ENCODE measurements around the gene ZNF385D.

ZNF385D gene

DNA sequence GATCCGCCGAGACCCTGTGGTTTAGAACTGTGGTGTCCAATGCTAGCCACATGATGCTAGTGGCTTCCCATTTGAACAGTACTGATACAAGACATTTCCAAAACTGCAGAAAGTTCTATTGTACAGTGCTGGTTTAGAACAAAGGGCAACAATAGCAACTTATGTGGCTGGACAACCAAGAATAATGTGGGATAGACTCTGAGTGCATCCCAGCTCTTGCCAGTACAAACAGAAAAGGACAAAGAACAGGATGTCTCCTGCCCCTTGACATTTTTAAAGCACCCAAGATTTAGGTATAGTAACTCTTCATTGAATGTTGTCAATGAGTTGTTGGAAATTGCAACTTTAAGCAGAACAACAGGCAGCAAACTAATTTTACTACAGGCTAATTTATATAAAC is 107.3 kb downstream of the ZNF385D start:
- TF ChIP-seq, protein P1, sequence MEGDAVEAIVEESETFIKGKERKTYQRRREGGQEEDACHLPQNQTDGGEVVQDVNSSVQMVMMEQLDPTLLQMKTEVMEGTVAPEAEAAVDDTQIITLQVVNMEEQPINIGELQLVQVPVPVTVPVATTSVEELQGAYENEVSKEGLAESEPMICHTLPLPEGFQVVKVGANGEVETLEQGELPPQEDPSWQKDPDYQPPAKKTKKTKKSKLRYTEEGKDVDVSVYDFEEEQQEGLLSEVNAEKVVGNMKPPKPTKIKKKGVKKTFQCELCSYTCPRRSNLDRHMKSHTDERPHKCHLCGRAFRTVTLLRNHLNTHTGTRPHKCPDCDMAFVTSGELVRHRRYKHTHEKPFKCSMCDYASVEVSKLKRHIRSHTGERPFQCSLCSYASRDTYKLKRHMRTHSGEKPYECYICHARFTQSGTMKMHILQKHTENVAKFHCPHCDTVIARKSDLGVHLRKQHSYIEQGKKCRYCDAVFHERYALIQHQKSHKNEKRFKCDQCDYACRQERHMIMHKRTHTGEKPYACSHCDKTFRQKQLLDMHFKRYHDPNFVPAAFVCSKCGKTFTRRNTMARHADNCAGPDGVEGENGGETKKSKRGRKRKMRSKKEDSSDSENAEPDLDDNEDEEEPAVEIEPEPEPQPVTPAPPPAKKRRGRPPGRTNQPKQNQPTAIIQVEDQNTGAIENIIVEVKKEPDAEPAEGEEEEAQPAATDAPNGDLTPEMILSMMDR (IDR thresholded peaks at IDR 0.05; ENCODE audit: low read depth, low read length): no peak
- no peak overlapping the region for H3K4me3 ChIP-seq (ENCODE audit: low read depth, low read length)

DNA sequence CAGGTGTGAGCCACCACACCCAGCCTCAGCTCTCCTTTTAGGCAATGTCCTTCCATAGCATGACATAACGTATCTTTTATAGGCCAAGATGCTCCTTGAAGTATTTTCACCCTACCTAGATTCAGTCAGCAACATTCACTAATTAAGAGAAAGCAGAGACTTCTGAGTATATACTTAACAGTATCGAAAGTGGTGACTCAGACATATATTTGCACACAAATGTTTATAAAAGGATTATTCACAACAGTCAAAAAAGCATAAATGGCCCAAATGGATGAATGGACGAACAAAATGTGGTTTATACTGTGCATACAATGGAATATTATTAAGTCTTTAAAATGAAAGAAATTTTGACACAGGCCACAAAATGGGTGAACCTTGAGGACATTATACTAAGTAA is 108.6 kb downstream of the ZNF385D start:
- H3K4me3 ChIP-seq (ENCODE audit: low read depth, low read length): no peak overlapping the region
- TF ChIP-seq, protein P1 (IDR thresholded peaks at IDR 0.05; ENCODE audit: low read depth, low read length): no peak

DNA sequence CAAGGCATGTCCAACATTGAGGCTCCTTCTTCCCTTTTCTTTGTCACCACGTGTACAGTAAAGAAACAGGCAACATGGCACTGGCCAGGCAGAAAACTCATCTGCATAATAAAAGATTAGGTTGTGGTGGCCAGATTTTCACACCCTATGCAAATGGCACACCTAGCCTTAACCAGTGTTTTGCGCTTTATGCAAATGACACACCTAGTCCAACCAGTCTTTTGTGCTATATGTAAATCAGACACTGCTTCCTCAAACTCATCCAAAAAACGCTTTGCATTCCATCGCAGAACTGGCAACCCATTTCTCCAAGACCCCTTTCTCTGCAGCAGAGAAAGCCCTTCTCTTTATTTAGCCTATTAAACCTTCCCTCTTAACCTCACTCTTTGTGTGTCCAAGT is 109.1 kb downstream of the ZNF385D start:
- TF ChIP-seq, protein P1 (IDR thresholded peaks at IDR 0.05; ENCODE audit: low read depth, low read length): no peak
- H3K4me3 ChIP-seq (ENCODE audit: low read depth, low read length): no peak overlapping the region

DNA sequence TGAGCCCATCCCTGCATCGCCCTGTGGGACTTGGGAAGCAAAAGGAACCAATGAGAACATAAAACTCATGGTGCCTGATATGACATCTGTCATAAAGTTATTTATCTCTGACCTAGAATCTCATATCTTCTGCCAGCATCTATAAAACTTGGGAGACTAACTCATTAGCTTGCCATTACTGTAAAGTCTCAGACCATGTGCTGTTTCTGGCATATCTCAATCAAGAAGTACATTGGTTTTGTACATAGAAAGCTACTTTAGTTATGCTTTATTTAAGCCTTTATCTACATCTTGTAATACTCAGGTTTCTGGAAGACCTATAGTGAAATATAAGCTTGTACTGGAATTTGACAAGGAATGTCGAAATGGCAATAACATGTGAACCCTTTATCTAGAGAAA is 112.5 kb downstream of the ZNF385D start:
- TF ChIP-seq, protein P1 (IDR thresholded peaks at IDR 0.05; ENCODE audit: low read depth, low read length): no peak
- no peak overlapping the region for H3K4me3 ChIP-seq (ENCODE audit: low read depth, low read length)

DNA sequence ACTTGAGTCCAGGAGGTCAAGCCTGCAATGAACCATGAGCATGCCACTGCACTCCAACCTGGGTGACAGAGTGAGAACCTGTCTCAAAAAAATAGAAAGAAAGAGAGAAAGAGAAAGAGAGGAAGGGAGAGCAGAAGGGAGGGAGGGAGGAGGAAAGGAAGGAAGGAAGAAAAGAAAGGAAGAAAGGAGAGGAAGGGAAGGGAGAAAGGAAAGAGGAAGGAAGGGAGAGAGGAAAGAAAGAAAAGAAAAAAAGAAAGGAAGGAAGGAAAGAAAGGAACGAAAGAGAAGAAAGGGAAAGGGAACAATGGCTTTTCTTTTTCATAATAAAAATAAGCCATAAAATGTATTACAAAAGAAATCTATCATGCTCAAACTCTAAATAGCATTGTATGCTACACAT is 116.9 kb downstream of the ZNF385D start:
- no peak overlapping the region for H3K4me3 ChIP-seq (ENCODE audit: low read depth, low read length)
- TF ChIP-seq, protein P1 (IDR thresholded peaks at IDR 0.05; ENCODE audit: low read depth, low read length): no peak

DNA sequence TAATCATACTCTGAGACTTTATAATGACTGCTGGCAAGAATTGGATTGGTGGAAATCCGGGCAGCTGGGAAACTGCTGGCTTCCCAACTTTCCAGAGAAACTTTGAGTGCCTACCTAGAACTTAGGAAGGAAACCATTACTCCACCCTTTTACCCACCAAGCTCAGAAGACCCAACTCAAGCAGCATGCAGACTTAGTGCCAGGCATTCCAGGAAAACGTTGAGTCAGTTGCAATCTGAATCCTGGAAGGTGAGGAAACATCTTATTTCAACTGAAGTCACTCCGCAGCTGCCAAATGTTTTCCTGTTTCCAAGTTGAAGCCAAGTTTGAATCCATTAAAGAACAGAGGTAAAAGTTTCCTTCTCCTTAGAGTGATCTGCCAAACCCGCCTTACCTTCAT is 126.5 kb downstream of the ZNF385D start:
- no peak overlapping the region for H3K4me3 ChIP-seq (ENCODE audit: low read depth, low read length)
- TF ChIP-seq, protein P1 (IDR thresholded peaks at IDR 0.05; ENCODE audit: low read depth, low read length): no peak

DNA sequence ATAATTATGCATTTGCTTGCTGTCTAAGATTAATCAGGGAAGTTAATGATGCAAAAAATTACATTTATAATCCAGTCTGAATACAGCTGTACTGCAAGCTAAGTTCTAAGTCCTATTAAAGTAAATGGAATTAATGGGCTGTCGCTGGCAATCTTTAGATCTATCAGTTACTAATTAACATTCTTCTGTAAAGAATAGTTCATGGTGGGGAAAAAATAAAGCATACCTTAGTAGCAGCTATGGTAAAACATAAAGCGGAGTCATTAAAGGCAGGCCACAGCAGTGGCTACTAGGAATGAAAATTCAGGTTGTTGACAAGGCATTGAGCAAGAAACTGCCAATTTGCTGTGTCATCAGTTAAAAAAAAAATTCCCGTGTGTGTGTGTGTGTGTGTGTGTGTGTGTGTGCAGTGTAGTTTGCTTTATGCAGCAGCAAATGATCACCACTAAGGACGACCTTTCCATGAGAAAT is 129.8 kb downstream of the ZNF385D start:
- TF ChIP-seq, protein P1 (IDR thresholded peaks at IDR 0.05; ENCODE audit: low read depth, low read length): no peak
- H3K4me3 ChIP-seq (ENCODE audit: low read depth, low read length): no peak overlapping the region
